Stimulated activated CD8-positive, alpha-beta memory T cell treated with anti-CD3 and anti-CD28 coated beads, Interleukin-2, amount 100 ng/mL, for 48 hours (primary cell): ENCODE results near the gene SYNM.

Experiments
- DNase-seq, 2 donors: peaks; one replicate each; pipeline ENCODE4 v3.0.0-alpha.2; 2020; ENCODE audit warnings: low read depth in 2 of 2

SYNM gene

GRCh38 chr15:99140590-99140989 is 35.7 kb downstream of the SYNM start:
- no peak for DNase-seq

GRCh38 chr15:99141943-99142342 is 37.1 kb downstream of the SYNM start:
- no peak for DNase-seq

GRCh38 chr15:99142562-99142961 is 37.7 kb downstream of the SYNM start:
- DNase-seq = no peak

- DNase-seq = no peak
Measured at GRCh38 chr15:99143242-99143641, 38.4 kb downstream of the SYNM start.

GRCh38 chr15:99143655-99144610 is 39.1 kb downstream of the SYNM start:
- no peak for DNase-seq

GRCh38 chr15:99145005-99145404 is 40.1 kb downstream of the SYNM start:
- DNase-seq = no peak

GRCh38 chr15:99145778-99146177 is 40.9 kb downstream of the SYNM start:
- no peak for DNase-seq

- no peak for DNase-seq
Measured at GRCh38 chr15:99146661-99147060, 41.8 kb downstream of the SYNM start.

GRCh38 chr15:99148851-99149276 is 44.0 kb downstream of the SYNM start:
- no peak for DNase-seq

GRCh38 chr15:99149366-99149765 is 44.5 kb downstream of the SYNM start:
- DNase-seq = no peak

GRCh38 chr15:99151156-99151555 is 46.3 kb downstream of the SYNM start:
- no peak for DNase-seq

GRCh38 chr15:99153026-99153535 is 48.2 kb downstream of the SYNM start:
- no peak for DNase-seq

GRCh38 chr15:99154271-99154670 is 49.4 kb downstream of the SYNM start:
- no peak for DNase-seq

GRCh38 chr15:99155961-99156443 is 51.1 kb downstream of the SYNM start:
- no peak for DNase-seq

GRCh38 chr15:99157456-99157855 is 52.6 kb downstream of the SYNM start:
- DNase-seq = no peak

GRCh38 chr15:99158626-99159412 is 53.9 kb downstream of the SYNM start:
- DNase-seq = no peak

GRCh38 chr15:99163271-99164062 is 58.6 kb downstream of the SYNM start:
- DNase-seq = no peak

GRCh38 chr15:99164119-99164518 is 59.2 kb downstream of the SYNM start:
- DNase-seq = no peak

- no peak for DNase-seq
Measured at GRCh38 chr15:99165020-99165790, 60.3 kb downstream of the SYNM start.

- DNase-seq = no peak
Measured at GRCh38 chr15:99165956-99166689, 61.2 kb downstream of the SYNM start.
